Stimulated activated naive CD8-positive, alpha-beta T cell treated with anti-CD3 and anti-CD28 coated beads, Interleukin-15, Interleukin-2, amounts not matched to agents 100 U/mL and 50 U/mL, for 24 hours (primary cell): ENCODE measurements around the gene RABIF.
A peak's percentile ranks its signal among the peaks of the same experiment; 100 is the strongest.
"Not testable (repeated sequence)": the region's sequence is repeated elsewhere in the genome, so short reads cannot be mapped to it uniquely, and the experiment has no call there.

Experiments used
- ATAC-seq: fragments of 150-1000 bp; cut with Tn5 transposase; one replicate; pipeline ENCODE4 v1.10.0; 2021
- DNase-seq: peaks from one replicate; pipeline ENCODE4 v3.0.0; 2021

Gene RABIF

DNA sequence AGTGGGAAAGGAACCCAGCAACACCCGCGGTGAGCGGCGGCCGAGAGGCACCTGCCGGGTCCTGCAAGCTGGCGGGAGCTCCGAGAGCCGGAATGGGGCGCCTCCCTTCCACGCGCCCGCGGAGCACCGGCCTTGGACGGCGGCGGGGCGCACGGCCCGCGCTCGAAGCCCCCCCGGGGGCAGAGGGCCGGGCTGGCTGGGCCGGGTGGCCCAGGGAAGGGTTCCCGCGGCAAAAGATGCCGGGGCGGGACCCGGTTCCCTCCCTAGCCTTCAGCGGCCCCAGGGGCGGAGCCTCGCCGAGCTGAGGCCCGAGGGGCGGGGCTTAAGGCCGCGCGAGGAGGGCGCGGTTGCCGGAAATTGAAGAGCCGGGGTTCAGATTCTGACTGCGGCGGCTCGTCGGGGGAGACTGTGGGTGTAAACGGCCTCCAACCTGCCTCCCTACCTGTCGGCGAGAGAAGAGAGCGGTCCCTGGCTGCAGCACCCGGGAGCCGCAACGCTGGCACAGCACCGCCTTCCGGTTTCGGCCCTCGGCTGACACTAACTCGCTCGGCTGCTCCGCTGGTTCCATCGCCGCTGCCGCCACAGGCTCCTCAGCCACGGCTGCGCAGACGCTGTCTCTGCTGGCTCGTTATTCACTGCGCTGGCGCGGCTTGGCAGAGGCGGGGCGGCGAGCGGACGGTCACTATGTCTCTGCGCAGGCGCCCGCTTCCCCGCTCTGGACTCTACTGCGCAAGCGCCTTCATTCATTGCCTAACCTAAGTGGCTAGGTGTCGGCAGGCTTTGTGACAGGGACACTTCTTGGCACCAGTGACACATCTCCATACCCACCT, at the start of gene RABIF:
TSS of gene RABIF (minus strand) at position 619 of the 830 bp plus-strand sequence. CDS start at position 568, 51 bp downstream.
- peak; percentile 92 for ATAC-seq

DNA sequence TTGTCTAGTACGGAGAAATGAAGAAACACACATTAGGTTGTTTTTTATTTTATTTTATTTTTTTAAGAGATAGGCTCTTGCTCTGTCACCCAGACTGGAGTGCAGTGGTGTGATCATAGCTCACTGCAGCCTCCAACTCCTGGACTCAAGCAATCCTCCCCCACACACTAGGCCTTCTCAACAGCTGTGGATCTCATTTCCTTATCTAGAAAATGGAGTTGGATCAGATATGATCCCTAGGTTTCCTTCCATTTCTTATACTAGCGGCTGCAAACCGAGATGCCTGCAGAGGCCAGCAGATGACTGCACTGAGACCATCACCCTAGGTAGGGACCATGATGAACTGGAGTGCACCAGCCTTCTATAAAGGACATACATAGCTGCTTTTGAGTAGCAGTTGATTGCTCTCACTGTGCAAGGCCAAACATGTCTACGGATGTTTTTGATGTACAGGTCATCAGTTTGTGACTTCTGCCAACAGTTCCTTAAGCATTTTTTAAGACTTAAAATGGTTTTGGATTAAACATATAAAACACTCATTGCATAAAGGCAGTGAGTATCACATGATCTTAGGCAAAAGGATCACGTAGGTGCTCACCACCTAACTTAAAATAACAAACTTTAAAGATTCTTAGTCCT, 49.5 kb upstream of the RABIF start:
- DNase-seq, result no peak
- ATAC-seq, result no peak

More for the DNA sequence above, at the start of gene RABIF:
- peak; percentile 97 for DNase-seq

DNA sequence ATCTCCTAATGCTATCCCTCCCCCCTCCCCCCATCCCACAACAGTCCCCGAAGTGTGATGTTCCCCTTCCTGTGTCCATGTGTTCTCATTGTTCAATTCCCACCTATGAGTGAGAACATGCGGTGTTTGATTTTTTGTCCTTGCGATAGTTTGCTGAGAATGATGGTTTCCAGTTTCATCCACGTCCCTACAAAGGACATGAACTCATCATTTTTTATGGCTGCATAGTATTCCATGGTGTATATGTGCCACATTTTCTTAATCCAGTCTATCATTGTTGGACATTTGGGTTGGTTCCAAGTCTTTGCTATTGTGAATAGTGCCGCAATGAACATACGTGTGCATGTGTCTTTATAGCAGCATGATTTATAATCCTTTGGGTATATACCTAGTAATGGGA, 47.5 kb upstream of the RABIF start:
- not testable (repeated sequence) for DNase-seq, ATAC-seq

DNA sequence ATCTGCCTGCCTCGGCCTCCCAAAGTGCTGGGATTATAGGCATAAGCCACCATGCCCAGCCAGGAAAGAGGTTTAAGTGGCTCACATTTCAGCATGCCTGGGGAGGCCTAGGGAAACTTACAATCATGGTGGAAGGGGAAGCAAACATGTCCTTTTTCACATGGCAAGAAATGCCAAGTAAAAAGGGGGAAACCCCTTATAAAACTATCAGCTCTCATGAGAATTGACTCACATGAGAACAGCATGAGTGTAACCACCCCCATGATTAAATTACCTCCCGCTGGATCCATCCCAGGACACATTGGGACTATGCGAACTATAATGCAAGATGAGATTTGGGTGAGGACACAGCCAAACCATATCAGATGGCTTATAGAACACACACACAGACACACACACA, 46.9 kb upstream of the RABIF start:
- DNase-seq (no peak), ATAC-seq (no peak)

DNA sequence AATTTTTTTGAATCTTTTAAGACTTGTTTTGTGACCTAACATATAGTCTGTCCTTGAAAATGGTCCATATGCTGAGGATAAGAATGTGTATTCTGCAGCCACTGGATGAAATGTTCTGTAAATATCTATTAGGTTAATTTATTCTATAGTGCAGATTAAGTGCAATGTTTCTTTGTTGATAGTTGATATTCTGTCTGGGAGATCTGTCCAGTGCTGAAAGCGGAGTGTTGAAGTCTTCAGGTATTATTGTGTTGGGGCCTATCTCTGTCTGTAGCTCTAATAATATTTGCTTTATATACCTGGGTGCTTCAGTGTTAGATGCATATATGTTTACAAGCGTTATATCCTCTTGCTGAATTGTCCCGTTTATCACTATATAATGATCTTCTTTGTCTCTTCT, 45.8 kb upstream of the RABIF start:
- DNase-seq, result no peak
- ATAC-seq, result no peak

DNA sequence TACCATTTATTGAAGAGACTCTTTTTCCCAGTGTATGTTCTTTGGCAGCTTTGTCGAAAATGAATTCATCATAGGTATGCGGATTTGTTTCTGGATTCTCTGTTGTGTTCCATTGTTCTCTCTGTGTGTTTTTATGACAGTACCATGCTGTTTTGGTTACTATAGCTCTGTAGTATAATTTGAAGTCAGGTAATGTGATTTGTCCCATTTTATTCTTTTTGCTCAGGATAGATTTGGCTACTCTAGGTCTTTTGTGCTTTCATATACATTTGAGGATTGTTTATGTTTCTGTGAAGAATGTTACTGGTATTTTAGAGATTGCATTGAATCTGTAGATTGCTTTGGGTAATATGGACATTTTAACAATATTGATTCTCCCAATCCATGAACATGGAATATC, 43.5 kb upstream of the RABIF start:
- ATAC-seq (no peak), DNase-seq (no peak)

DNA sequence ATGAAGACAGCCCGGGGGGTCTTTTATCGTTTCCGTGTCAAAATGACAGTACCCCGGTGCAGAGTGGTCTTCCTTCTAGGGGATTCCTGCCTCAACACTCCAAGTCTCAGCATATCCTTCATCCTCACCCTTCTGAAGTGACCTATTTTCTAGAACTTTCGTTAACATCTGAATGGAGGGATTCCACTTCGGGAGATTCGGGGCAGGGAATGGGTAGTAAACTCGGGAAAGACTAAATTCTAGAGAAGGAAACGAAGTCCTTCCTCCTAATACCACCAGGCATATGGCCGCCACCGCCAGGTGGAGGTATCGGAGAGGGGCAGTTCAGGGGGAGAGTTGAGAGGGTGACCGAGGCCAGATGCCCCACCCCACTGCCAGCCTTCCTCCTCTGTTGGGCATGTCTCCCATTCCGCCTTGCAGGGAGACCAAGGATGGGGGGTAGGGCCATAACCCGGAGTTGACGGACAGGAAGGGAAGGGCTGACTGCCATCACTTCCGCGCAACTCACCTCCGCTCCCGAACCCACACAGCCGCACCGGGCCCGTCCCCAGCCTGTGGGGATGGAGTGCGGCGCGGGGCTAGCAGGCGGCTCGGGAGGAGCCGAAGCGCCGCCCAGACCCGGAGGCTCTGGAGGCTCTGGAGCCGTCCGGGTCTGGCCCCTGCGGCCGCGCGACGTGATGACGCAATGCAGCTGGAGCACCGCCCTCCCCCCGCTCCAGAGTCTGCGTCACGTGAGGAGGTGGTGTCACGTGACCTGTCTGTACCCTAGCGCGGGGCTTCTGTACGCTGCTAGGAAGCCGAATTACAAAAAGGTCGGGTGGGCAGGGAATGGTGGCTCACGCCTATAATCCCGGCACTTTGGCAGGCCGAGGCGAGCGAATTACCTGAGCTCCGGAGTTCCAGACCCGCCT, 37.9 kb upstream of the RABIF start, which contains the start of gene KLHL12:
TSS of gene KLHL12 (minus strand) at position 654 of the 911 bp plus-strand sequence. CDS start 2,072 bp downstream, outside the sequence.
- DNase-seq (peak; percentile 97), ATAC-seq (peak; percentile 97)

DNA sequence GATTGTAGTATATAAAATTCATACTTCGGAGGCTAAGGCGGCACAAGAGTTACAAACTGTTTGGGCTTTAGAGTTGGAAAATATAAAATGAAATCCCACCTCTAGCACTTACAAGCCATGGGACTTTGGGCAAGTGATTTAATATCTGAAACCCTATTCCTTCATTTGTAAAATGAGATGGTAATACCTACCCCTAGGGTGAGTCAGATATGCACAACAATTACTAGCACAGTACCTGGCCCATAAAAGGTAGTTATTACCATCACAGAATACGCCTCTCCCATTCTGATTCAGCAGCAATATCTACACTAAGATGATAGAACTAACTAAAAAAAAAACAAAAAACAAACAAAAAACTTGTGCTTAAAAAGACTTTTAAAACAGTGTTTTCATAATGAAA, 34.6 kb upstream of the RABIF start:
- no peak for ATAC-seq
- DNase-seq, result no peak

DNA sequence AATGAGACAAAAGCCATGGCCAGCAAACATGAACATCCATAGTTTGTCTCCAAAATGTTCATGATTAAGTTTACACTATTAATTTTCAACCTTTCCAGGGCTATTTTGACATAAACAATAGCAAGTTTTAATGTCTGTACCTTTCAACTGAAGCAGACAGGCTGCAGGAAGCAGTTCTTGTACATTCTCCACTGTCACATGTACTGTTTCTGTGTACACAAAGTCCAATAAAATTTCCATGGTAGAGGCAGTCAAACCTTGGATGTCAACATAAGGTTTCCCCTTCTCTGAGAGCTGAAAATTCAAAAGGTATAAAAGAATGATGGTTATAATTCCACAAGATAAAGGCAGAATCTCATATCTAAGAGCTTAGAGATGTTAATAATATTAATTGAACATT, 30.7 kb upstream of the RABIF start:
- no peak for DNase-seq
- no peak for ATAC-seq

DNA sequence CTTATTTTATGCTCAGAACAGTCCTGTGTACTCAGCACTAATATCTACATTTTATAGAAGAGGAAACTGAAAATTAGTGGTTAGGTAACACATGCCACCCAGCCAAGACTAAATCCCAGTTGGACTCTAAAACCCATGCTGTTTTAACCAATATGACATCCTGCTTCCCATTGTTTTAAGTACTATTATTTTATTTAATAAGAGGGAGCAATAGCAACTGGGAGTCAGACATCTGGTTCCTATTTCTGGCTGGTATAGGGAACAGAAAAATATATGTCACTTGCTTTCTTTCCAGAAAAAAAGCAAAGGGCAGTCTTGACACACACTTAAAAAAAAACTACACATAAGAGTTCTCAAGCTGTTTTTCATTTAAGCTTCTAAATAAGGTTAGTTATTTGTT, 26.2 kb upstream of the RABIF start:
- no peak for DNase-seq
- ATAC-seq, result no peak

DNA sequence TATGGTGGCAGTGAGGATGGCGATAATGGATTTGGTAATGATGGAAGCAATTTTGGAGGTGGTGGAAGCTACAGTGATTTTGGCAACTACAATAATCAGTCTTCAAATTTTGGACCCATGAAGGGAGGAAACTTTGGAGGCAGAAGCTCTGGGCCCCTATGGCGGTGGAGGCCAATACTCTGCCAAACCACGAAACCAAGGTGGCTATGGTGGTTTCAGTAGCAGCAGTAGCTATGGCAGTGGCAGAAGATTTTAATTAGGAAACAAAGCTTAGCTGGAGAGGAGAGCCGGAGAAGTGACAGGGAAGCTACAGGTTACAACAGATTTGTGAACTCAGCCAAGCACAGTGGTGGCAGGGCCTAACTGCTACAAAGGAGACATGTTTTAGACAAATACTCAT, 23.5 kb upstream of the RABIF start:
- not testable (repeated sequence) for ATAC-seq, DNase-seq

DNA sequence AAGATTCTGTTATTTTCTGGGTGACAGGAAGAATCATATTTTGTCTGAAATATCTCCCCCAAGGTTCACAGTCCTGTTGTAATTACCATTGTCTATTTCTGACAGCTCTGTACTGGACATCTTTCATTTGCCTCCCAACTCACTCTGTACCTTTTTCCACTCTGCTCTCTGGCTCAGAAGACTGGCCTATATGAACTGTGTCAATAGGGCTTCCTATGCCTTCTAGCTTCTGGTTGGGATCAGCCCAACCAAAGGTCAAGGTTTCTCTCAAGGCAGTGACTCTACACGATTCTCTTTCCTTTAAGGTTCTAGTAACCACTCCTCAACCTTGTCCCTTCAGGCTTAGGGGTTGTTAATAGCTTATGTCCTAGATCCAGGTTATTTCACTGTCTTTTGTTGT, 20.5 kb upstream of the RABIF start:
- DNase-seq, result no peak
- no peak for ATAC-seq

DNA sequence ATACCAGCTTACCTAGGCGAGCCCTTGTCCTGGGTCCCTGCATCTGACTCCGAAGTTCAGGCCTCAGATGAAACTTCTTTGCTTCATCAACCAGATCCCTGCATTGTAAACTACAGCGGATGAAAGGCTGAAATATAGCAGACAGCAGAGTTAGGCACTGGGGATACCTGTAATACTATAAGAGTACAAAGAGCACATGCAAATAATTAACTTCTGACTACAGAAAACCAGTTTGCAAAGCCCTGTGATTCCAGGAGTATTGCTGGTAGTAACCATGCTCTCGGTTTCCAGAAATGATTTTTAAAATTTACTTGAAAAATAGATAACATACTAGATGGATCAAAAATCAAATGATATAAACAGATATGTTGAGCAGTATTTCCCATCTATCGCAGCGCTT, 20.0 kb upstream of the RABIF start:
- DNase-seq, result no peak
- ATAC-seq, result no peak

DNA sequence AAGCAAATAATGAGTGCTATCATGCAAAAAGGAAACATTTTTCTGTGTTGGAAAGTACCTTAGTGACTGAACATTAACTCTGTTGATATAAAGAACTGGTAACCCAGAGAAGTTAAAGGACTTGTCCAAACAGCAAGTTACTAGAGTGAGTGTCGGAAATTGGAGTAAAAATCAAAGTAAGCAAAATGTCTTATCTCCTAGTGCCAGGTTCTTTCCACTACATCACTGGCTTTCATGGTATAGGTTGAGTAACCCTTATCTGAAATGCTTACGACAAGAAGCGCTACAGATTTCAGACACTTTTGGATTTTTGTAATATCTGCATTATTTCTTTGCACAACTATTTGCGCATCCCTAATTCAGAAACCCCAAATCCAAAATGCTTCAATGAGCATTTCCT, 16.4 kb upstream of the RABIF start:
- DNase-seq (no peak), ATAC-seq (no peak)

DNA sequence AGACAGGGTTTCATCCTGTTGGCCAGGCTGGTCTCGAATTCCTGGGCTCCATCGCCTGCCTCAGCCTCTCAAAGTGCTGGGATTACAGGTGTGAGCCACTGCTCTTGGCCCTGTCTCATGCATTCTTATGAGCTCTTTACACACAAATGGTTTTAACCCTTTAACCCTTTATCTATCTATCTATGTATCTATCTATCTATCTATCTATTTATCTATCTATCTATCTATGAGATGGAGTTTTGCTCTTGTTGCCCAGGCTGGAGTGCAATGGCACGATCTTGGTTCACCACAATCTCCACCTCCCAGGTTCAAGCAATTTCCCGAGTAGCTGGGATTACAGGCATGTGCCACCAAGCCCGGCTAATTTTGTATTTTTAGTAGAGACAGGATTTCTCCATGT, 14.9 kb upstream of the RABIF start:
- not testable (repeated sequence) for DNase-seq, ATAC-seq

DNA sequence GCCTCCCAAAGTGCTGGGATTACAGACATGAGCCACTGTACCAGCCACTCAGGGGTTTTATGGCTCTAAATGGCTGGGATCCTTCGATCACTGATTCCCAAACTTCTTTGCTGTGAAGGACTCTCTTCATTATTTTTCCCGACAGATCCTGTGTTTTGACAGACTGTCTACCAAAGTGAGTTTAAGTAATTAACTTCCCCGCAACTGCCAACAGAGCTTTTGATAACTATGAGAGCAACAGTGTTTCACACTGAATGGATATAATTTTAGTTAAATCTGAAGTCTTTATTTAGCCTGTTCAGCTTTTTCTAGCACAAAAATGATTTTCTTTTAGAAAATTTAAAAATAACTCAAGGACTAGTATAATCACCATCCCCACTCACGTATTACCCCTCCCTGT, 12.6 kb upstream of the RABIF start:
- ATAC-seq (no peak), DNase-seq (no peak)

DNA sequence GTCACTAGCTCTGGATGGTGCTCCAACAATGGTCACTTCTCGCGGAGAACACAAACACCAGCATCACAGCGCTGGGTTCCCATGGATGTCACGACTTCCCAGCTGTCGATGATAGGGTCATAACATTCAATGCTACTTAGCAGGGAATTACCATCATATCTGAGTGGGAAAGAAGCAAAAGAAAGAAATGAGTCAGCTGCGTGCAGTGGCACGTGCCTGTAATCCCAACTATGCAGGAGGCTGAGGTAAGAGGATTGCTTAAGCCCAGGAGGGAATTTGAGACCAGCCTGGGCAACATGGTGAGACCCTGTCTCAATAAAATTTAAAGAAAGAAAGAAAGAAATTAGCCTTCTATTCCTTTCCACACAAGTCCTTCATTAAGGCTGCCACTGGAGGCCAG, 3.6 kb upstream of the RABIF start:
- DNase-seq (no peak), ATAC-seq (no peak)

DNA sequence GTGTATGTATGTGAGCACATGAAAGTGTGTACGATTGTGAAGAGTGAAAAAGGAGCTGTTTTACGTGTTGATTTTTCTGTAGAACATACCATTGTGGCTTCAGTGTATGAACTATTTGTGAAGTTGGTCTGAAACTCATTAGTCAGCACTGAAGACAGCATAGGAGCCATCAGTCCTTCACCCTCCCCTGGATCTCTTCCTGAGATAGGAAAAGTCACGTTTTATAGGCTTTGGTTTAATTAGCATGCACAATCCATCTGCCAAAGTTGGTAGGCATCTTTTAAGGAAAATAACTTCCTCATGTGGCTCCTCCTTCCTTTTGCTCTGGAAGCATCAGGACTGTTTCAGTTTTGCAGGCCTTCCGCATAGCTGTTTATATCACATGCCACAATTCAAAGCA, 1.4 kb upstream of the RABIF start:
- no peak for DNase-seq
- no peak for ATAC-seq

DNA sequence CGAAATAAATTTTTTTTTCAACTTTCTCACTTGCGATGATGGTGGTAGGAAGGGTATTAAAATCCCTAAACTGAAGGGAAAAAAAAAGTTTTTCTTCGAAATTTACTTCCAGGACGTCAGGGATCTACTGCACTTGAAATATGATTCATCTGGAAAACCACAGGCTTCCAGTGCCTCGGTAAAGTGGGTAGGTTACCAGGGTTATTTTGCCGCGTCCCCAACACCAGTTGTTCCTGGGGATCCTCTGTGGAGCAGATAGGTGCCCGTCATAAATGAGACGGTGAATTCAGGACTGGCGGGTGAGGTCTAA, 773 bp downstream of the RABIF start:
- ATAC-seq, result no peak
- DNase-seq, result no peak

DNA sequence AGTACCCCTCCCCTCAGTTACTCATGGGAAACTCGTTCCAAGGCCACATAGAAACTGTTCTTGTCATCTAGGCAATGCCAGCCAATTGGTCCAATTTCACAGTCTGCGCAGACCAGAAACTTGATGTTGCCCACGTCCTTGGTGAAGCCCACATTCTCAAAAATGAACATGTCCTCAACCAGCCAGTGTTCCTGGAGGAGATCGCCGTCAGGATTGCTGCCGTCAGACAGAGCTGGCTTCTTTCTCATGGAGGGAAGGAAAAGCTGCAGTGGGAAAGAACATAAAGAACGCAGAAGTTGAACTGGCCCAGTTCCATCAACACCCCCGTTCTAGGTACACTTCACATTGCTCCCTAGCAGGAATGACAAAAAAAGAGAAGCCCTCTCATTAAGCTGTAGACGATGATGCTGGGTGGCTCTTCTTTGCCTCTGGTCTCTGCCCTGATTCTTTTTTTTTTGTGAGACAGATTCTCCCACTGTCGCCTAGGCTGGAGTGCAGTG, 7.9 kb downstream of the RABIF start:
- ATAC-seq, result no peak
- no peak for DNase-seq

DNA sequence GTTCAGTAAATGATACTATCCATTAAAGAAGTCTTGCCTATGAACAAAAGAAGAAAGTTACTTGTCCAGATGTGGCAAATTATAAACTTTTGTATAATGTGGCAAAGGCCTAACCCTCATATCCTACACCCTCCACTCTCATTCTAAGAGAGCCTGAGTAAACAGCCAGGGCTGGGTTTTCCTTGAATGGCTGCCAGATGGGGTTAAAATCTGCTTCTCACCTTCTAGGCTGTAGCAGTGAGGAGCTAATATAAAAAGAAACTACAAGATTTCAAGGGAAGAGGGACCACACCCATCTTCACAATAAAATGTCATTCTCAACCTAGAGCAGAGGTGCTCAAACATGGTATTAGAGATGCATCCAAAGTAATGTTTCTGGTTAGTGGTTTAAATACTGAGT, 8.9 kb downstream of the RABIF start:
- ATAC-seq (no peak), DNase-seq (no peak)

DNA sequence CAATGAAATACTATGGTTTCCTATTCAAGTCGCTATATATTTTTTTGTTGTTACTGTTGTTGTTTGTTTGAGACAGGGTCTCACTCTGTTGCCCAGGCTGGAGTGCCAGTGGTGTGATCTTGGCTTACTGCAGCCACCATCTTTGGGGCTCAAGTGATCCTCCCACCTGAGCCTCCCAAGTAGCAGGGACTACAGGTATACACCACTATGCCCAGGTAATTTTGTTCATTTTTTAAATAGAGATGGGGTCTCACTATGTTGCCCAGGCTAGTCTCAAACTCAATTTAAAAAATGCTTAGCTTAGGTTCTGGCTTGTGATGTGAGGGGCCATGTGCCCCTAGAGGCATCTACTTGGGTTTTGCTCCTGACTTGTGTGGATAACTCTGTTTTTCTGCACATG, 9.8 kb downstream of the RABIF start:
- ATAC-seq (no peak), DNase-seq (no peak)

DNA sequence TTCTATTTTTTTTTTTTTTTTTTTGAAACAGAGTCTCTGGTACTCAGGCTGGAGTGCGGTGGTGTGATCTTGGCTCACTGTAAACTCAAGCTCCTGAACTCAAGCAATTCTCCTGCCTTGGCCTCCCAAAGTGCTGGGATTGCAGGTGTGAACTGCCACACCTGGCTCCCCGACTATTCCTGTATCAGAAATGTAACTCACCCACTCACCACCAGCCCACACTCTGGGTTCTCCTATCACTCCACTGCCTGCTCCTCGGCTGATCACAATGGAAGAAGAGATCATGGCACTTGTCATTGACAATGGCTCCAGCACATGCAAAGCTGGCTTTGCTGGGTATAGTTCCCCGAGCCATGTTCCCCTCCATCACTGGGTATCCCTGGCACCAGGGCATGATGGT, 15.9 kb downstream of the RABIF start:
- DNase-seq, result no peak
- ATAC-seq, result no peak
